ENCODE data around the gene ADAMTS13.
"Not testable (repeated sequence)": the region's sequence is repeated elsewhere in the genome, so short reads cannot be mapped to it uniquely, and the experiment has no call there.

The ADAMTS13 gene

DNA sequence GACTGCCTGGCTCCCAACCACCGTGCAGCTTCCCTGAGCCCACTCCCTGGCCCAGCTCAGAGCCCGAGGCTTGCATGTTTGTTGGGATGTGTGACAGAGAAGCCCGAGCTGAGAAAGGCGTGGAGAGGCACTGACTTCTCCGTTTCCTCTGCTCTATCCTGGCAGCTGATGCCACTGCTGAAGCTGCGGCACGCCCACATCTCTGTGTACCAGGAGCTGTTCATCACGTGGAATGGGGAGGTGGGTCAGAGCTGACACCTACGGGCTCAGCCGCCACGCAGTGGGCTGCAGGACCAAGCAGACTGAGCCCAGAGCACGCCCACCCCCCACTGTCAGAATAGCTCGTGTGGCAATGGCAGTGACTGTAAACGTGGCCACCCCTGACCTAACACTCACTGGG is 36.7 kb upstream of the ADAMTS13 start:
- no peak overlapping the region for H3K4me3 ChIP-seq (ENCODE audit: control insufficient read depth, low read depth, low read length)
- no peak for DNase-seq (ENCODE audit: low read depth)
- TF ChIP-seq, protein P1, sequence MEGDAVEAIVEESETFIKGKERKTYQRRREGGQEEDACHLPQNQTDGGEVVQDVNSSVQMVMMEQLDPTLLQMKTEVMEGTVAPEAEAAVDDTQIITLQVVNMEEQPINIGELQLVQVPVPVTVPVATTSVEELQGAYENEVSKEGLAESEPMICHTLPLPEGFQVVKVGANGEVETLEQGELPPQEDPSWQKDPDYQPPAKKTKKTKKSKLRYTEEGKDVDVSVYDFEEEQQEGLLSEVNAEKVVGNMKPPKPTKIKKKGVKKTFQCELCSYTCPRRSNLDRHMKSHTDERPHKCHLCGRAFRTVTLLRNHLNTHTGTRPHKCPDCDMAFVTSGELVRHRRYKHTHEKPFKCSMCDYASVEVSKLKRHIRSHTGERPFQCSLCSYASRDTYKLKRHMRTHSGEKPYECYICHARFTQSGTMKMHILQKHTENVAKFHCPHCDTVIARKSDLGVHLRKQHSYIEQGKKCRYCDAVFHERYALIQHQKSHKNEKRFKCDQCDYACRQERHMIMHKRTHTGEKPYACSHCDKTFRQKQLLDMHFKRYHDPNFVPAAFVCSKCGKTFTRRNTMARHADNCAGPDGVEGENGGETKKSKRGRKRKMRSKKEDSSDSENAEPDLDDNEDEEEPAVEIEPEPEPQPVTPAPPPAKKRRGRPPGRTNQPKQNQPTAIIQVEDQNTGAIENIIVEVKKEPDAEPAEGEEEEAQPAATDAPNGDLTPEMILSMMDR (IDR thresholded peaks at IDR 0.05; ENCODE audit: control insufficient read depth, insufficient read depth, low read depth, low read length, missing control alignments) = no peak

DNA sequence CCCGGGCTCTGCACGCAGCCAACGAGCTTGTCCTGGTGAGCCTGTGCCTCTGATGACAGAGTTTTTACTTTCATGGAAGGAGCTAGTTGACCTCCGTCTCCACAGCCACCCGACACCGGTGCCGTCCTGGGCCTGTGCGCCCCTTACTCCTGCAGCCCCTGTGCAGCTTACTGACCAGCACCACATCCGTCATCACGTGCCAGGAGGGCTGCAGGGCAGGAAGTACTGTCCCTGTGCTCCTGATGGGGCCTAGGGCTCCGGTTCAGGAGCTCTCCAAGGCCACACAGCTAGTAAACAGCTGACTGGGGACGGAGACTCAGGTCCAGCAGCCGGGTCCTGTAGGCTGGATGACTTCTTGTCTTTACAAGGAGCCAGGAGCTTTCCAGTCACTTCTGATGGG is 35.8 kb upstream of the ADAMTS13 start:
- TF ChIP-seq, protein P1 (IDR thresholded peaks at IDR 0.05; ENCODE audit: control insufficient read depth, insufficient read depth, low read depth, low read length, missing control alignments) = no peak
- H3K4me3 ChIP-seq (ENCODE audit: control insufficient read depth, low read depth, low read length) = no peak overlapping the region
- no peak for DNase-seq (ENCODE audit: low read depth)

DNA sequence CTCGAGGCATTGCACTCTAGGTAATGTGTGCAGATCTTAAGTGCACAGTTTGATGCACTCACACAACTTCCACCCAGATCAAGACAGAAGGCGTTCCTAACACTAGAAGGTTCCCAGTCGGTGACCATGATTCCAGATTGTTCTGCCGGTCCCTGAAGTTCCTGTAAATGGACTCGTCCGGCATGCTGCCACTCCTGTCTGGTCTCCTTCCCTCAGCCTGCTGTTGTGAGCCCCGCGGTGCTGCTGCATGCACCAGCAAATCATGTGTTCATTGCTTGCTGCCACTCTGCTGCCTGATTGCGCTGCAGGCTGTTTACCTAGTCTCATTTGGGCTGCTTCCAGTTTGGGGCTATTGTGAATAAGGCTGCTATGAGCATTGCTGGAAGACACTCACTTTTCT is 34.5 kb upstream of the ADAMTS13 start:
- H3K4me3 ChIP-seq (ENCODE audit: control insufficient read depth, low read depth, low read length) = no peak overlapping the region
- TF ChIP-seq, protein P1 (IDR thresholded peaks at IDR 0.05; ENCODE audit: control insufficient read depth, insufficient read depth, low read depth, low read length, missing control alignments) = no peak
- DNase-seq (ENCODE audit: low read depth) = no peak

DNA sequence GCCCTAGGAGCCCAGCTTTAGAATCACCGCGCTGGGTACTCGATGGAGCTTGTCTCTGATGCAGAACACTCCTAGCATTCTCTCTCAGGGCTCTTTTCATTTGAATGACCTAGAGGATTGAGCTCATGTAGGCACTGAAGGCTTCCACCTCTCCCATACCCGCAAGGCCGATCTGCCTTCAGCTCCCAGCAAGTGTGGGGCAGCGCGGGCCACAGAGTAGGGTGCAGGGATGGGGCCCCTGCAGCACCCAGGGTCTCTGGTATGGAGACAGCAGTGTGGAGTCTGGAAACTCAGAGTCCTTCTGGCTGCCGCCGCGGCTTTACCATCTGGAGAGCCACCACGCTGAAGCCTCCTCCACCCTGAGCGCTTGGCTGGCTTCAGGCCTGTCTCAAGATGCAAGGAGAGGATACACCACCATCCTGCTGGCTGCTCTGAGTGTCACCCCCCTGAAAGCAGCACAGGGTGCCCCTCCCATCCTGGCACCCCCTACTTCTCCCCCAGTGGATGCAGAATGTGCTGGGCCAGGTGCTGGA is 33.1 kb upstream of the ADAMTS13 start:
- TF ChIP-seq, protein P1 (IDR thresholded peaks at IDR 0.05; ENCODE audit: control insufficient read depth, insufficient read depth, low read depth, low read length, missing control alignments) = no peak
- no peak for DNase-seq (ENCODE audit: low read depth)
- H3K4me3 ChIP-seq (ENCODE audit: control insufficient read depth, low read depth, low read length) = no peak overlapping the region

DNA sequence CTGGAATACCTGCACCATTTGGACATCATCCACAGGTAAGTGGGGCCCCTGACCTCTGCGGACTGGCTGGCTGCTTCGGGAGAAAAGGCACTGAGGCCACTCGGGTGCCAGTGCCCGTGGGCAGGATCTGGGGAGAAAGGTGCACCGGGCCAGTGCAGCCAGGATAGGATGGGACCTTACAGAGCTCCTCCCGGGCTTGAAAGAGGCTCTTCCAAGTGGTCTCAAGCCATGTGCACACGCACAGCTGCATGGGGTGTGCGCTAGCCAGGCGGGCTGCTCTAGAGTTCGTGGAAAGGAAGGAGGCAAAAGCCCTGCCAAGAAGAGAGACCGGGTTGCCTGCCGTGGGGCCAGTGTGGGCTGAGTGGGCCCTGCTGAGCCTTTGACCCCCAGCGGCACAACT is 32.6 kb upstream of the ADAMTS13 start:
- TF ChIP-seq, protein P1 (IDR thresholded peaks at IDR 0.05; ENCODE audit: control insufficient read depth, insufficient read depth, low read depth, low read length, missing control alignments) = no peak
- DNase-seq (ENCODE audit: low read depth) = no peak

DNA sequence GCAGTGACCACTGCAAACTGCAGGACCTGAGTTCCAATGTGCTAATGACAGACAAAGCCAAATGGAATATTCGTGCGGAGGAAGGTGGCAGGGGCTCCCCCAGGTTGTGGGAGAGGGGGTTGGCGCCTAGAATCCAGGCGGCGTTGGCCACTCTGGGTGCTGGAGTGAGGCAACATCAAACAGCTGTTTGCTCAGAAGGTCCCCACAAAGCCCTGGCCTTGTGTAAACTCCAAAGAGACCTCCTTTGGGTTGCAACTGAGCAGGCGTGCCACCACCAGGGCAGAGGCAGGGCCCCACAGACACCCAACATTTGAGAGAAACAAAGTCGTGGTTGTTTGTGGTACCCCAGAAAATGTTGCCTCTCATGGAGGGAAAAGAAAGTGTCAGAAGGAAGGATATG is 31.5 kb upstream of the ADAMTS13 start:
- H3K4me3 ChIP-seq (ENCODE audit: control insufficient read depth, low read depth, low read length) = no peak overlapping the region
- TF ChIP-seq, protein P1 (IDR thresholded peaks at IDR 0.05; ENCODE audit: control insufficient read depth, insufficient read depth, low read depth, low read length, missing control alignments) = no peak
- no peak for DNase-seq (ENCODE audit: low read depth)

More for the DNA sequence above, 32.6 kb upstream of the ADAMTS13 start:
- H3K4me3 ChIP-seq (ENCODE audit: control insufficient read depth, low read depth, low read length) = no peak overlapping the region

DNA sequence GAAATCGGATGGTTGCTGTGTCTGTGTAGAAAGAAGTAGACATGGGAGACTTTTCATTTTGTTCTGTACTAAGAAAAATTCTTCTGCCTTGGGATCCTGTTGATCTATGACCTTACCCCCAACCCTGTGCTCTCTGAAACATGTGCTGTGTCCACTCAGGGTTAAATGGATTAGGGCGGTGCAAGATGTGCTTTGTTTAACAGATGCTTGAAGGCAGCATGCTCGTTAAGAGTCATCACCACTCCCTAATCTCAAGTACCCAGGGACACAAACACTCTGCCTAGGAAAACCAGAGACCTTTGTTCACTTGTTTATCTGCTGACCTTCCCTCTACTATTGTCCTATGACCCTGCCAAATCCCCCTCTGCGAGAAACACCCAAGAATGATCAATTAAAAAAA is 30.7 kb upstream of the ADAMTS13 start:
- not testable (repeated sequence) for DNase-seq (ENCODE audit: low read depth); H3K4me3 ChIP-seq (ENCODE audit: control insufficient read depth, low read depth, low read length)

DNA sequence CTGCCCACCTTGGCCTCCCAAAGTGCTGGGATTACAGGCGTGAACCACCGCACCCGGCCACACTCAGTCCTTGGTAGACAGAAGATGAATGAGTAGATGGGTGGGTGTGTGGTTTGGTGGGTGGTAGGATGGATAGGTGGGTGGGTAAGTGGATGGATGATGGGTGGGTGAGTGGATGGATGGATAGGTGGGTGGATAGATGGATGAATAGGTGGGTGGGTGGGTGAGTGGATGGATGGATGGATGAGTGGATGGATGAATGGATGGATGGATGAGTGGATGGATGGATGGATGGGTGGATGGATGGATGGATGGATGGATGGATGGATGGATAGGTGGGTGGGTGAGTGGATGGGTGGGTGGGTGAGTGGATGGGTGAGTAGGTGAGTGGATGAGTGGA is 29.9 kb upstream of the ADAMTS13 start:
- not testable (repeated sequence) for DNase-seq (ENCODE audit: low read depth); H3K4me3 ChIP-seq (ENCODE audit: control insufficient read depth, low read depth, low read length)
